ENCODE measurements around the gene TEX29. TPM values are rescaled to one million over a fixed set of nuclear protein-coding genes. Genes with fewer than 3 reads are reported as not detected.

The TEX29 gene
- polyA plus RNA-seq, 1 of the 3 experiments (the other 2 are of a cell fraction) = 0.18 TPM

GRCh38 chr13:111304041-111304544, 16.3 kb upstream of the TEX29 start:
- H3K27ac ChIP-seq (ENCODE audit: low read depth in 2 of 2, low read length in 1 of 2) = no peak overlapping the region
- H3K27me3 ChIP-seq (ENCODE audit: insufficient read depth) = no peaks in the 10 kb centered on the region
- ChIA-PET POLR2A (no interaction called here), CTCF (no interaction called here)
- no peak overlapping the region for H3K4me3 ChIP-seq (ENCODE audit: low read depth in 2 of 2, low read length in 1 of 2)
- no peak overlapping the region for H2AFZ ChIP-seq (ENCODE audit: low read depth)
- H3K4me1 ChIP-seq (ENCODE audit: control insufficient read depth in 1 of 2, insufficient read depth in 2 of 2, low read depth in 1 of 2, low read length in 1 of 2) = no peaks in the 10 kb centered on the region
- H3K4me2 ChIP-seq = no peak overlapping the region
- peaks cover 55 to 63% of the 10 kb centered on the region in 2 experiments for H3K36me3 ChIP-seq (replicated peaks in 1 of 2; ENCODE audit: control insufficient read depth in 1 of 2, insufficient read depth in 2 of 2, low read length in 1 of 2)
- no peaks in the 10 kb centered on the region for H3K9me3 ChIP-seq
- WGBS (ENCODE audit: low lambda C conversion rate) = 95% methylated on average over 13 of the region's 15 CpGs
- H3K9ac ChIP-seq = no peak overlapping the region
- no peaks in the 10 kb centered on the region for H3F3A ChIP-seq (replicated peaks; ENCODE audit: insufficient read depth)
- TF ChIP-seq REST (IDR thresholded peaks at IDR 0.05; ENCODE audit: low read depth, low read length) (no peak), POLR2AphosphoS5 (IDR thresholded peaks at IDR 0.05; ENCODE audit: low read depth, low read length) (no peak), RFX5 (IDR thresholded peaks at IDR 0.05; ENCODE audit: low read length) (no peak), ELF1 (IDR thresholded peaks at IDR 0.05) (no peak), CTCF (IDR thresholded peaks at IDR 0.05) (no peak), FOXJ3 (CRISPR knock-in tag; IDR thresholded peaks at IDR 0.05) (no peak), GATA2 (CRISPR knock-in tag; IDR thresholded peaks at IDR 0.05) (no peak), IRF3 (IDR thresholded peaks at IDR 0.05; ENCODE audit: low read depth, low read length) (no peak), CHD2 (IDR thresholded peaks at IDR 0.05; ENCODE audit: low read length, partially characterized antibody) (no peak), ZBTB33 (IDR thresholded peaks at IDR 0.05; ENCODE audit: borderline replicate concordance, low read depth) (no peak), YY1 (IDR thresholded peaks at IDR 0.05; ENCODE audit: low read depth) (no peak), NFIC (IDR thresholded peaks at IDR 0.05; ENCODE audit: borderline replicate concordance) (no peak), SIN3A (IDR thresholded peaks at IDR 0.05; ENCODE audit: borderline replicate concordance, low read depth, low read length) (no peak), GABPA (IDR thresholded peaks at IDR 0.05; ENCODE audit: low read depth) (no peak), MXI1 (IDR thresholded peaks at IDR 0.05; ENCODE audit: low read depth, low read length) (no peak), EZH2phosphoT487 (IDR thresholded peaks at IDR 0.05; ENCODE audit: borderline replicate concordance, low read depth) (no peak), MEF2A (IDR thresholded peaks at IDR 0.05; ENCODE audit: borderline replicate concordance, low read depth) (no peak)
- DNase-seq = no peak
- H4K20me1 ChIP-seq (ENCODE audit: insufficient read depth) = no peaks in the 10 kb centered on the region
- H3K79me2 ChIP-seq (ENCODE audit: insufficient read depth) = no peaks in the 10 kb centered on the region
- no peaks in the 10 kb centered on the region for H3K9me2 ChIP-seq

Data from SK-N-SH (cell line).